Urinary bladder (tissue), 4 donors: ENCODE data around the gene RPS5. TPM values are rescaled to one million over a fixed set of nuclear protein-coding genes. Genes with fewer than 3 reads are reported as not detected.

ENCODE experiments used
- DNase-seq: peaks from one replicate; pipeline ENCODE4 v3.0.0-alpha.2; 2015; ENCODE audit errors: extremely low spot score
- H3K27ac ChIP-seq: one replicate; pipeline ENCODE4 v1.5.1; 2013; ENCODE audit warnings: low read depth, mild to moderate bottlenecking, moderate library complexity
- H3K36me3 ChIP-seq: one replicate; pipeline ENCODE4 v1.6.1; 2013; ENCODE audit warnings: mild to moderate bottlenecking, moderate library complexity; ENCODE audit not compliant: insufficient read depth
- H3K4me1 ChIP-seq: one replicate; pipeline ENCODE4 v1.6.1; 2013; ENCODE audit warnings: mild to moderate bottlenecking, moderate library complexity; ENCODE audit not compliant: insufficient read depth
- H3K4me3 ChIP-seq: one replicate; pipeline ENCODE4 v1.5.1; 2013; ENCODE audit warnings: low read depth, low read length
- WGBS: extraction: QIAGEN DNeasy Blood & Tissue Kit; methylation state at CpG from one replicate; pipeline ENCODE4 v1.1.7; 2013; 5-methylcytosine and 5-hydroxymethylcytosine counted together
- polyA plus RNA-seq: library from polyadenylated mRNA; stranded (reverse); fragments of 200-250 nt; gene quantifications from one replicate; pipeline ENCODE4 v1.2.3, GENCODE V29; 2013
- total RNA-seq: library from RNA; depleted of rRNA; stranded (reverse); fragments of >200 nt; gene quantifications from one replicate; pipeline ENCODE4 v1.2.3, GENCODE V29; 2014
- donor health status: healthy with polysubstance abuse.
- donor health status: healthy.

RPS5 gene
- total and polyA plus RNA-seq, 2 donors = 1,214 to 1,879 TPM

DNA sequence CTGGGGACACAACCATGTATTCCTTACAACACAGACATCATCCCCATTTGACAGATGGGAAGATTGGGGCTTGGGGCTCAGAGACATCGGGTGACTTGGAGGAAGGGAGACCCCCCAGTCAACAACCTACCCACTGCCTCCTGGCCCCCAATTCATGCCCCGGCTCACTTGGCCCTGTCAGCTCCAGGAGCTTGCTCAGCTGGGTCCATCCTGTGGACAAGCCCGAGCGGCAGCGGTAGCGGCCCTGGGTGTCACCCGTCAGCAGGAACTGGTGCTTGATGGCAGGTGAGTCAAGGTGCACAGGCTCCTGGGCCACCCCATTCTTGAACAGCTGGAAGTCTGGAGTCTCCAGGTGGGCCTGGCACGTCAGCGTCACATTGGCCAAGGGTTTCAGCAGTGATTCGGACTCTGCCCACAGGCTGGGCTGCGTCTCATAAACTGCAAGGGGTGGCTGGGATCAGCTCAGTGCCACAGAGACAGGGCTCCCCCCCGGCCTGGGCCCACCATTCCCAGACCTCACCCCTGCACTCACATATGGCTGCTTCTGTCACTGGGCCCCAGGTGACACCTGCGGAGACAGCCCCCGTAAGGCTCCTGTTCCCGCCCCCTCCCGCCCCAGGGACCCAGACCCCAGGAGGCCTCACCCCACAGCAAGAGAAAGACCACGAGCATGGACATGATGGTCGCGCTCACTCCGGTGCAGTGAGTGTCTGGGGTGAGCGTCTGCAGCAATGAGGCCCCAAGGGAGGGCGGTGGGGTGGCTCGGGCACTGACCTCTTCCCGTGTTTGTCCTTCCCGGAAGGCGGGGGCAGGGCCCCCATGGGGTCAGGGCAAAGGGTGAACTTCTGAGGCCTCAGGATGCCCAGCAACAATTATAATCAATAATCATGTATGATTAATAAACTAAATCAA, 34.1 kb upstream of the RPS5 start, which contains the start of gene A1BG:
TSS of gene A1BG (minus strand) at position 733 of the 912 bp plus-strand sequence. CDS start at position 678, 55 bp downstream.
- DNase-seq = no peak
- Histone ChIP-seq H3K4me3 (no peak within 1 kb of the TSS), H3K36me3 (no peaks in the 10 kb centered on the region), H3K27ac (no peak within 1 kb of the TSS), H3K4me1 (no peaks in the 10 kb centered on the region)
- WGBS = 82% methylated on average over 26 of the region's 26 CpGs

DNA sequence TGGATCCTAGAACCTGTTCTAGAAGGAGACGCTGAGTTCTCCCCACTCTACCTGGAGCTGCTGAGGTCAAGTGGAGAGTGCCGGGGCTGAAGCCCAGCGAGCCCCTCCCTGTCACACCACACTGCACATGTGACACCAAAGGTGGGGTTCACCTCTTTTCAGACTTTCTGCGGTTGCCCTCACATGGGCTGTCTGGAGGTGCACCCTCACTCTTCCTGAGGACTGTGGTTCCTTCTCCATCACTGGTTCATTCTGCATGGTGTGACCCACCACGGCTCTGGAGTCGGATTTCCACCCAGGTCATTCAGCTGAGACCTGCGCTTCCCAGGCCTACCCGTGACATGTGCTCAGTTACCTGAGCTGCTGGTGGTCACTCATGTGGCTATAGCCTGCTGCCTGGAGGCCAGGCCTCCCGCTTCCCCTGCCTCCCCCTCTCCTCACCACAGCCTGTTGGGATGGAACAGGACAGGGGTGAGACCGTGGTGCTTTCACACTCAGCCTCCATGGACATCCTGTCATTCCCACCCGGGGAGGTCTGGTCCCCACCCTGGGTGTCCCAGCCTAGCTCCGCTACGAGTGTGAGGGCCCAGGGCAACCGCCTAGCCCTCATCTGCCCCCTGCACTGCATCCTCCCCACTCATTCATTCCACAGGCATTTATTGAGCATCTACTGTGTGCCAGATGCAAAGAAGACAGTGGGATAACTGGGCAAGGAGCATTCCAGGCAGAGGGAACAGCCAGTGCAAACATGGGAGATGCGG, 33.2 kb upstream of the RPS5 start:
- no peak for DNase-seq
- H3K4me3 ChIP-seq = no peak overlapping the region
- WGBS = 87% methylated on average over 15 of the region's 15 CpGs
- no peak overlapping the region for H3K27ac ChIP-seq
- no peaks in the 10 kb centered on the region for H3K36me3 ChIP-seq
- no peaks in the 10 kb centered on the region for H3K4me1 ChIP-seq

DNA sequence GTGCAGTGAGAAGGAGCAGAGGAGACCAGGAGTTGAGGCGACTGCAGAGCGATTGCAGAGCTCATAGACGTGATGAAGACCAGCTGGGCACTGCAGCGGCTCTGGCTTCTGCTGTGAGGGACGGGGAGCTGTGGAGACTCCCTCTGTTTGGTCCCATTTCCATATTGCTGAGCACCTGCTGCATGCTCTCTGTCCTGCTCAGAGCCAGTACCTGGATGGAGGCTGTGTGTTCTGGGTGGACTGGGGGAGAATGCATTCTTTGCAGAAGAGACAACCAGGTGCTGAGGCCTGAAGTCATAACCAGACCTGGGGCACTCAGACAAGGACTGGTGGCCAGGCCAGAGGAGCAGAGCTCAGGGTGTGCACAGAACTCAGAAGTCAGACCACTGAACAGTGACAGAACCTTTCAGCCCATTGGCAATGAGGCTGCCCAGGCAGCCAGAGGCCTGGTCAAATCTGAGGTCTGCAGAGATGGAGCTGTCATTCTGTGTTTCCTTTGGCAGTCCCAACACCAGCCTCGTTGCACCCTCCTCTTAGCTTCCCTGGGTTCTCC, 32.5 kb upstream of the RPS5 start:
- H3K27ac ChIP-seq = no peak overlapping the region
- H3K36me3 ChIP-seq = no peaks in the 10 kb centered on the region
- no peak for DNase-seq
- H3K4me1 ChIP-seq = no peaks in the 10 kb centered on the region
- H3K4me3 ChIP-seq = no peak overlapping the region
- WGBS = 62% methylated on average over 6 of the region's 6 CpGs

DNA sequence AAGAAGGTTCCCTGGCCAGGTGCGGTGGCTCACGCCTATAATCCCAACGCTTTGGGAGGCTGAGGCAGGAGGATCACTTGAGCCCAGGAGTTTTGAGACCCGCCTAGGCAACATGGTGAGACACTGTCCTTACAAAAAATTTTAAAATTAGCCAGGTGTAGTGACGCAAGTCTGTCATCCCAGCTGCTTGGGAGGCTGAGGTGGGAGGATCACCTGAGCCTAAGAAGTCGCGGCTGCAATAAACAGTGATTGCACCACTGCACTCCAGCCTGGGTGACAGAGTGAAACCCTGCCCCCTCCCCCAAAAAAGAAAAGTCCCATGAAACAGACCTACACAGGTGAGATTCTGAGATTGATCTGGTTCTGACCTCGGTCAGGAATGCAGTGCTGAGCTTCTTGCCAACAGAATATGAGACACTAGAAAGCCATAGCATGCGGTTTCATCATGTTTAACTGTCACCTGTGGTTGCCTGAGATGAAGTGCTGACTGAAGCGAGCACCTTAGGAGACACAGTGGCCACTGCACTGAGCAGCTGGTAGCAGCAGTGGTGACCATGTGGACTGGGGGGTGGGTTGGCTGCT, 31.8 kb upstream of the RPS5 start:
- Histone ChIP-seq H3K36me3 (no peaks in the 10 kb centered on the region), H3K27ac (no peak overlapping the region), H3K4me1 (no peaks in the 10 kb centered on the region), H3K4me3 (no peak overlapping the region)
- 91% methylated on average over 10 of the region's 10 CpGs for WGBS
- DNase-seq = no peak

DNA sequence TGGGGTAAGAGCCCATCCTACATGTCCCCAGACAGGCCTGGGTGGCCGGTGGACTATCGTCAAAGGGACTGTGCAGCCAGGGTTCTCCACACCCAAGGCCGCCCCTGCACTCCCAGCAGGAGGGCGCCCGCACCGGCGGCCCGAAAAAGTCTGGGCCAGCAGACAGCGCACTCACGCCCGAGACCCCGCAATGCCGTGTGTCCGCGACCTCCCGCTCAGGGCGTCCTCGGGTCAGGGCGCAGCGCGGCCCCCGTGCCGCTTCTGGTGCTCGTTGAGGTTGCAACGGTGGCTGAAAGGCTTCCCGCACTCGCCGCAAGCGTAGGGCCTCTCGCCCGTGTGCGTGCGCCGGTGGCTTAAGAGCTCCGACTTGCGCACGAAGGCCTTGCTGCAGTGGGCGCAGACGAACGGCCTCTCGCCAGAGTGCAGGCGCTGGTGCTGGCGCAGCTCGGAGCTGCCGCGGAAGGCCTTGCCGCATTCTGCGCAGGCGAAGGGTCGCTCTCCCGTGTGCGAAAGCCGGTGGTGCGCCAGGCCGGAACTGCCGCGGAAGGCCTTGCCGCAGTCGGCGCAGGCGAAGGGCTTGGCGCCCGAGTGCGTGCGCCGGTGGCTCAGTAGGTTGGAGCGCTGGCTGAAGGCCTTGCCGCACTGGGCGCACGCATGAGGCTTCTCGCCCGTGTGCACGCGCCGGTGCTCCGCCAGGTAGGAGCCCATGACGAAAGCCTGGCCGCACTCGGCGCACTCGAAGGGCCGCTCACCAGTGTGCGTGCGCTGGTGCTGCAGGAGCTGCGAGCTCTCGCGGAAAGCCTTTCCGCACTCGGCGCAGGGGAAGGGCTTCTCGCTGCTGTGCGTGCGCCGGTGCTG, 30.9 kb upstream of the RPS5 start:
- no peaks in the 10 kb centered on the region for H3K36me3 ChIP-seq
- peak overlapping the region; percentile 8 for H3K4me3 ChIP-seq
- no peaks in the 10 kb centered on the region for H3K4me1 ChIP-seq
- DNase-seq = no peak
- WGBS = 8% methylated on average over 94 of the region's 94 CpGs
- H3K27ac ChIP-seq = no peak overlapping the region

DNA sequence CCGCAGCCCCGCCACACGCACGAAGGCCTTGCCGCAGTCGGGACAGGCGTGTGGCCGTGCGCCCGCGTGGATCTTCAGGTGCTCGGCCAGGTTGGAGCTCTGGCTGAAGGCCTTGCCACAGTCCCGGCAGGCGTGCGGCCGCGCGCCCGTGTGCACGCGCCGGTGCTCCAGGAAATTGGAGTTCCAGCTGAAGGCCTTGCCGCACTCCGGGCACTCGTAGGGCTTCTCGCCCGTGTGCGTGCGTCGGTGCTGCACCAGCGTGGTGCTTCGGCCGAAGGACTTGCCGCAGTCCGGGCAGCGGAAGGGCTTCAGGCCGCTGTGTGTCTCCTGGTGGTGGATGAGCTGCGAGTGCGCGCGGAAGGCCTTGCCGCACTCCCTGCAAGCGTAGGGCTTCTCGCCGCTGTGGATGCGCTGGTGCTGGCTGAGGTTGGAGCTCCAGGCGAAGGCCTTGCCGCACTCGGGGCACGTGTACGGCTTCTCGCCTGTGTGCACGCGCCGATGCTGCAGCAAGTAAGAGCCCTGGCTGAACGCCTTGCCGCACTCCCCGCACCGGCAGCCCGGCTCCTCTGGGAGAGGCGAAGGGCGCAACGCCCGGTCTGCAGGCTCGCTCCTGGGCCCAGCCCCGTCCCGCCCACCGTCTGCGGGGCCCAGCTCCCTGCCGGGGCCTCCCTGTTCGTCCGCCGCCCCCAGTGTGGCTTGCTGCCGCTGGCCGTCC, 30.1 kb upstream of the RPS5 start:
- H3K36me3 ChIP-seq = no peaks in the 10 kb centered on the region
- DNase-seq = no peak
- H3K27ac ChIP-seq = no peak overlapping the region
- H3K4me3 ChIP-seq = peak overlapping the region; percentile 8
- H3K4me1 ChIP-seq = no peaks in the 10 kb centered on the region
- 15% methylated on average over 75 of the region's 75 CpGs for WGBS

DNA sequence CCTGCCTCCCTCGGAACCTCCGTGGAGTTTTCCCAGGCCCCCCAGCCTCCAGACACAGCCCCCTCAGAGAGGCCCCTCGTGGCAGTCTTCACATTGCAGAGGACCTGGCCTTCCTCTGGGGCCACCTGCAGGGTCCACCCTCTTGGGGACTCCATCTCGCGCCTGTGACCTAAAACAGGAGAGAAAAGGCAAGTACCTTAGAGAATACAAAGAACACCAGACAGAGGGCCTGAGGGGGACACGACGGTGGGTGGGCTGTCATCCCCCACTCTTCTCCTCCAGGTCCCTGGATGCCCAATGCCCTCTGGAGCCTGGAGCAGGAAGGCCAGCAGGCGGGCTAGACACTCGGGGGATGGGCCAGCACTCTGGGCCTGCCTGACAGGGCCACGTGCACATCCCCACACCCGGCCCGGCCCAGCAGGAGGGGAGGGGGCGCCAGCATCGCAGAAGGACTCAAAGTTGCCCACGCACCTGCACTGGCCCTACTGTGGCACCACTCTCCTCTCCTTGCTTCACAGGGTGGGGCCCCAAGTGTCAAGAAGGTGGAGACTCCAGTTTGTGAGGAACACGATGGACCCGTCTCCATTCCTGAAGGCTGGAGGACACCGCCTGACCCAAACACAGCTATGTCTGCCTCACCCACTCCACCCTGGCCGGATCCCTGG, 29.5 kb upstream of the RPS5 start:
- H3K4me1 ChIP-seq = no peaks in the 10 kb centered on the region
- WGBS = 60% methylated on average over 19 of the region's 19 CpGs
- H3K4me3 ChIP-seq = no peak overlapping the region
- H3K36me3 ChIP-seq = no peaks in the 10 kb centered on the region
- no peak for DNase-seq
- no peak overlapping the region for H3K27ac ChIP-seq

DNA sequence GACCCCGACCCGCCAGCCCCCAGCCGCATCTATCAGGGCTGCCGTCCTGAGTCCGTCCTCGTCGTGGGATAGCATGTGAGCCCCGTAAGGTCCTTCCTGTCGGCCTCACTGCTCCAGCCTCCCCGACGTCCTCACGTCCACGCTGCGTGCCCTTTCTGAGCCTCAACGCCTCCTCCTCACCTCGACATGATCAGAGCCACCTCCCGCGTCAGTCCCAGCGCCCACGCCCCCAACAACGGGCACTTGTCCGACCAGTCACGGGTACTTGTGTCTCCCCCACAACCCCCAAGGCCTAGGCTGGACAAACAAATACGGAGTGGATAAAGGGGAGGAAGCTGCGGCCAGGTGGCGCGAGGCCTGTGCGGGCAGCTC, 25.2 kb upstream of the RPS5 start:
- Histone ChIP-seq H3K36me3 (no peaks in the 10 kb centered on the region), H3K27ac (peak overlapping the region; percentile 97), H3K4me3 (peak overlapping the region; percentile 63), H3K4me1 (no peaks in the 10 kb centered on the region)
- WGBS = 1% methylated on average over 28 of the region's 28 CpGs
- DNase-seq = no peak

DNA sequence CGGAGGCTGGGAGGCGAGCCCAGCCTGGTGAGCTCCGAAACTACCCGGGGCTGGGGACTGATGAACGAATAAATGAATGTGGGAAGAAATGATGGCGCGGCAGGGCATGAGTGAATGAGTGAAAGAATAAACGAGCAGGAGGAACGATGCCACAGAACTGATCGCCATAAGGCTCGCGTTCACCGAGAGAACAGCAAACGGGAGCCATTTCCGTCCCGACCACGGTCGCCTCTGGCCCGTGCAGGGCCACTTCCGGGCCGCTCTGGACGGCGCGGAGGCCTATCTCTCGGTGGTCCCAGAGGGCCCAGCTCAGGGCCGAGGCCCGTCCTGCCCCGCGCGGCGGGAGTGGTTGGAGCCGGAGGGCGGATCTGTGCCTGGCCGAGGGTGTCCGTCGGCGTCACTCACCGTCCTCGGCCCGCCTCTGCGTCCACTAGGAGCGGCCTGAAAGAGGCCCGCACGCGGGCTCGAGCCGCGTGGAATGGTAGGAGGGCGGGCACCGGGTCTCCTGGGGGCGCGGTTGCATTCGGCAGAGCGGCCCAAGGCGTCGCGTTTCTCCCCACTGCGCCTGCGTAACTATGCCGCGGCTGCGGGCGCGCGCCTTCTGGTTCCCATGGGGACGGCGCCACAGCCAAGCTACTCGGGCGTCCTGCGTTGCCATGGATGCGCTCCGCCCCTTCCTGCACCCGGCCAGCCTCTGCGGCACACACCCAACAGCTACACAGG, 24.6 kb upstream of the RPS5 start, which contains the start of gene ZNF497:
TSS of gene ZNF497 (minus strand) at position 480 of the 723 bp plus-strand sequence. CDS start 5,116 bp downstream, outside the sequence.
- Histone ChIP-seq H3K4me3 (peak within 1 kb of the TSS; percentile 63), H3K4me1 (no peaks in the 10 kb centered on the region), H3K27ac (peak within 1 kb of the TSS; percentile 97), H3K36me3 (no peaks in the 10 kb centered on the region)
- WGBS = under 1% methylated on average over 74 of the region's 74 CpGs
- peak; percentile 89 for DNase-seq

DNA sequence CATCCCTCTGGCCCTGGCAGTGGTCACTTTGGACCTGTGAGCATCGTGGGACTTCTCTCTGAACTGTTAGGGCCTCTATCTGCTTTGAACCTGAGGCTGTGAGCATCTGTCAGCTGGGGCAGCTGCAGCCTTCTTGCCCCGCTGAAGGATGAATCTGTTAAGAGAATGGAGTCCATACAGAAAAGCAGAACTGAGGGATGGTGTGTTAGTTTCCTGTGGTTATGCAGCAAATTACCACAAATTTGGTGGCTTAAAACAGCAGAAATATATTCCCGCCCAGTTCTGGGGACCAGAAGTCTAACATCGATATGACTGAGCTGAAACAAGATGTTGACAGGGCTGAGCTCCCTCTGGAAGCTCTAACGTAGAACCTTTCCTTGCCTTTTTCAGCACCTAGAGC, 22.9 kb upstream of the RPS5 start:
- H3K4me3 ChIP-seq = no peak overlapping the region
- H3K27ac ChIP-seq = no peak overlapping the region
- no peaks in the 10 kb centered on the region for H3K4me1 ChIP-seq
- DNase-seq = no peak
- WGBS = 73% methylated on average over 5 of the region's 5 CpGs
- no peaks in the 10 kb centered on the region for H3K36me3 ChIP-seq

DNA sequence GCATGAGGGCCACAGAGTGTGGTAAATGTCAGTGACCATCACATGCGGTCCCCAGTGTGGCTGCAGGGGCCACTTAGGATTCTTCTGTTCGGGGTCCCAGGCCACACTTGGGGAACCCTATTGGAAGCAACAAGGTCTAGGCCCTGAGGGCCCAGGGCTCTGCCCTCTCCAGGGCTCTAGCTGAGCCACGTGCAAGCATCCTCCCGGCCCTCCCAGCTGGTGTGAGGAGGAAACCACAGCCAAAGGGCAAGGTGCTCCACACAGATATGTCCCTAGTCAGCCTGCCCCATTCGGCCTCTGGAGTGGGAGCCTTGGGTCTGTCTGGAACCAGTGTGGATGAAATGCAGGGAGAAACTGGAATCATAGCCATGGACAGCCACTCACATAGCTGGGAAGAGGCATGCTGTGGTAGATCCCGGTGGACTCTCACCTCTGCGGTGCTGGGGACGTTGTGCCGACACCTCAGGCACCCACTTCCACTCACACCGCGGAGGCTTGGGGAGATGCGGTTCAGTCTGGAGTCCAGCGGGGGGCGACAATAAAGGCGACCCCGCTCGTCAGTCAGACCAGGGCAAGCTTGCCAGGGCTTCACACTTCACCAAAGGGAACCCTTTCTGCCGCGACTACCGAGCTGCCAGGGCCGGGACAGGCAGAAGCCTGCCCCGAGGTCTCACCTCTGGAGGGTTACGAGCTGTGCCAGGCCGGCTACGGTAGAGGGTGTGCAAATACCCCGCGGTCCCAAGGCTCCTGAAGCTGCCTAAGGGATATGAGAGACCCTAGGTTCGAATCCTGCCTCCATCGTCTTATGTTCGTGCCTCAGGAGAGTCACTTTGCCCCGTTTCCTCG, 20.3 kb upstream of the RPS5 start:
- Histone ChIP-seq H3K4me1 (no peaks in the 10 kb centered on the region), H3K4me3 (no peak overlapping the region), H3K27ac (no peak overlapping the region), H3K36me3 (no peaks in the 10 kb centered on the region)
- WGBS = 88% methylated on average over 32 of the region's 32 CpGs
- no peak for DNase-seq
